ENCODE results near the gene CDH4.

The CDH4 gene

DNA sequence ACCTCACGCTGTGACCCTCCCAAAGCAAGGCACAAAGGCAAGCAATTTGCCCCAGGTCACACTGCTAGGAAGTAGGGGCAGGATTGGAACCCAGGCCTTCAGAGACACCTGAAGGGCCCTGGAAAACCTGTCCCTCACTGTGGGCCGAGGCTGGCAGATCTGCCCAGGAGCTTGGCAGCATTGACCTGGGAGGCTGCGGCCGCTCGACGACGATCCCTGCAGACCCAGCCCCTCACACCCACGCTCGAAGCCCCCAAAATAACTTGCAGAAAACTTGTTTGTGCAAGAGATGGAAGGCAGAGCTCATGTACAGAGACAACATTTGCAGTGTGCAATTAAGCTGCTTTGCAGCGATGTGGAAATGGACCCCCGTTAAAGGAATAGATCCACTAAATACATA is 562.2 kb downstream of the CDH4 start:
- H3K4me3 ChIP-seq (replicated peaks; ENCODE audit: low read depth, low read length), result no peak overlapping the region
- TF ChIP-seq, protein P1, sequence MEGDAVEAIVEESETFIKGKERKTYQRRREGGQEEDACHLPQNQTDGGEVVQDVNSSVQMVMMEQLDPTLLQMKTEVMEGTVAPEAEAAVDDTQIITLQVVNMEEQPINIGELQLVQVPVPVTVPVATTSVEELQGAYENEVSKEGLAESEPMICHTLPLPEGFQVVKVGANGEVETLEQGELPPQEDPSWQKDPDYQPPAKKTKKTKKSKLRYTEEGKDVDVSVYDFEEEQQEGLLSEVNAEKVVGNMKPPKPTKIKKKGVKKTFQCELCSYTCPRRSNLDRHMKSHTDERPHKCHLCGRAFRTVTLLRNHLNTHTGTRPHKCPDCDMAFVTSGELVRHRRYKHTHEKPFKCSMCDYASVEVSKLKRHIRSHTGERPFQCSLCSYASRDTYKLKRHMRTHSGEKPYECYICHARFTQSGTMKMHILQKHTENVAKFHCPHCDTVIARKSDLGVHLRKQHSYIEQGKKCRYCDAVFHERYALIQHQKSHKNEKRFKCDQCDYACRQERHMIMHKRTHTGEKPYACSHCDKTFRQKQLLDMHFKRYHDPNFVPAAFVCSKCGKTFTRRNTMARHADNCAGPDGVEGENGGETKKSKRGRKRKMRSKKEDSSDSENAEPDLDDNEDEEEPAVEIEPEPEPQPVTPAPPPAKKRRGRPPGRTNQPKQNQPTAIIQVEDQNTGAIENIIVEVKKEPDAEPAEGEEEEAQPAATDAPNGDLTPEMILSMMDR (IDR thresholded peaks at IDR 0.05; ENCODE audit: low read length, missing control alignments), result no peak
- DNase-seq (ENCODE audit: low read depth), result no peak

DNA sequence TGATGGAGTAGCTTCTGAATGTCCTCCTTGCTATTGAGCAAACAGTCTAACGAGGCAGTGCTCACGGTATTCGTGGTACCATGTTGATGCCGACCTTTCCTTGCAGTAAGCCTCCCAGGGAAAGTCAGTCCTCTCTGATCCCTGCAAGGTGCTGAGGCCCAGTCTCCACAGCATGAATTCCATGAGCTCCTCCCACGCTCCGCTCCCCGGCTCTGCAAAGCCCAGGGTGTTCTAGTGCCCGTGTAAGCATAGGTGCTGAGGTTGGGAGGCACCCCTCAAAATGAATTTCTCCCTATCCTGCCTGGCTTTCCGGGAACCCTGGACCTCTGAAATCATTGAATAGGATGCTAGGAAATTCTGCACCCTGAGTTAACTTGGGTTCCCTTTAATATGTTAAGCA is 562.7 kb downstream of the CDH4 start:
- no peak for DNase-seq (ENCODE audit: low read depth)
- no peak overlapping the region for H3K4me3 ChIP-seq (replicated peaks; ENCODE audit: low read depth, low read length)
- TF ChIP-seq, protein P1 (IDR thresholded peaks at IDR 0.05; ENCODE audit: low read length, missing control alignments), result no peak

DNA sequence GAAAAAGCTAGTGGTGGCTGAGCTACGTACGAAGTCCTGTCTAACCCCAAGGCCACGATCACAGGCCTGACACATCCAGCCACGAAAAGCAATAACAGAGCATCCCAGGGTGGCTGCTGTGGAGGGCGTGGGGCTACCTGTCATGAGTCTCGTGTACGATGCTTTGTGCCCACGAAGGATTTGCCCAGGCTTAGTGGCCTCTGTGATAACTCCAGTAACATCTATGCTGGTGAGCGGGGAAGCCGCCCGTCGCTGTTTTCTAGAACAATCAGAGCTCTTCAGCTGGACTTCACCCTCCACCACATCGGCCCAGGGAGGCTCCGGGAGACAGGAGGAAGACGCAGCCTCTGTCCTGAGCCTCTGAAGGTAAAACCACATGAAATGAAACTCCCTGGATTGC is 563.1 kb downstream of the CDH4 start:
- H3K4me3 ChIP-seq (replicated peaks; ENCODE audit: low read depth, low read length), result no peak overlapping the region
- DNase-seq (ENCODE audit: low read depth), result no peak
- TF ChIP-seq, protein P1 (IDR thresholded peaks at IDR 0.05; ENCODE audit: low read length, missing control alignments), result no peak

DNA sequence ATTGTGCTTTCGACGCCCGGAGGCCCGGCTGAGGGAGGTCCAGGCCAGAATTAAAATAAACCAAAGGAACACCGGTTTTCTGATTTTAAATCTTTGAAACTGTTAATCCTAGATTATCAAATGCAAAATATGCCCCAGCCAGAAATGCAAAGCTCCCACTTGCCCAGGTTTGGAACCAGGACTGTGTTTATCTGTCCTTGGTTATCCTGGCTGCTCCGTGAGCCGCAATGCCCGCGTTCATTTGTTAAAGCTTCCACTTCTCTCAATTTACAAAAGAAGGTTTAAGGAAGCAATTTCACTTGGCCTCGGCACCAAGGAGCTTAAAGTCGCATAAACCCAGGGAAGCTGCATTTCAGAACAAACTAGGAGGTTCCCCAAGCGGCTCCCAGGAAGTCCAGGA is 563.6 kb downstream of the CDH4 start:
- no peak overlapping the region for H3K4me3 ChIP-seq (replicated peaks; ENCODE audit: low read depth, low read length)
- no peak for DNase-seq (ENCODE audit: low read depth)
- TF ChIP-seq, protein P1 (IDR thresholded peaks at IDR 0.05; ENCODE audit: low read length, missing control alignments), result no peak

DNA sequence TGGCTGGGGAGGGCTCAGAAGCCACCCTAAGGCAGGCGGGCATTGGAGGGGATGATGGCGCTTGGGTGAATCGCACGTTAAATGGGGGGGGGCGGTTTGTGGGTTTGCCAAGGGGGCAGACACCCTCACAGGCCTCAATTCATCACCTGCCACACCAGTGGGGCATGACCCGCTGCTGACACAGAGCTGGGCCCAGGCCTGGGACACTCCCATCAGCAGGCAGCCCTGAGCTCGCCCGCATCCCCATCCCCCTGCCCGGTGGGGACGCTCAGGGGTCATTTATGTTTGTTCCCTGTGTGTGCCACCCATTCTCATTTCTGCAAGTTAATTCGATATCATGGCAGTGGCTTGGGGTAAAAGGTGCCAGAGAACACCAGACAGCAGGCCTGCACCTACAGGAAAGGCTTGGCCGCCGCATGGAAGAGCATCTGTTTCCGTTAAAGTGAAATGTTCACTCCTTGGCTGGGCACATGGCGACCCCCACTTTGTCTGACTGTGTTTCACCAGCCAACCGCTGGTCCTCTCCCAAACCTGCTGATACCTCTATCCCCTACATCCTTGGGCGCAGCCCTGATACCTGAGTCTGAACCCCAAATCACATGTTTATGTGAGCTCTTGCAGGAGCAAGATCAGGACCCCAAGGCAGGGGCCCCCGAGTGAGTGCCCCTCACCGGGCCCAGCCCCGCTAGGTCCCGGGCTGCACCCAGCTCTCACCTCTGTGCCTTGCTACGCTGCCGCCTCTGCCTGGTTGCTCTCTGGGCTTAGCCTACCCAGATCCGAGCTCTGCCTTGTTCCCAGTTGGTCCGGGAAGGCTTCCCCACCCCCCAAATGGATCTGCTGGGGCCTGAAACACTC is 564.8 kb downstream of the CDH4 start:
- no peak for DNase-seq (ENCODE audit: low read depth)

DNA sequence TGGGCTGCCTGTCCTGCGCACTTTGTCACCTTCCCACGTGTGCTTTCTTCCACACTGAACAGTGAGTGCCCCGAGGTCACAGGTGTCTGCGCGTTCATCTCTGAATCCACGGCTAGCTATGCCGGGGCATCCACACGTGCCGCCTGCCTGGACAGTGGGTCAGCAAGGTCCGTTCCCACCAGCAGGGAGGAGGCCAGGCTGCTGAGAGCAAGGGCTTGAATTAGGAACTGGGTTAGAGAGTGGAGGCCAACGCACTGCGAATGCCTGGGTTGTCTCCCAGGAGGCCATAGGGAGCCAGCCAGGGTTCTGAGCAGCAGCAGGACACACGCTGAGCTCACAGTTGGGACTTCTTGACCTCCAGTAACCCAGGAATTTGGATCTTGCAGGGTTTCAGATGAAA is 565.5 kb downstream of the CDH4 start:
- no peak overlapping the region for H3K4me3 ChIP-seq (replicated peaks; ENCODE audit: low read depth, low read length)
- no peak for DNase-seq (ENCODE audit: low read depth)
- TF ChIP-seq, protein P1 (IDR thresholded peaks at IDR 0.05; ENCODE audit: low read length, missing control alignments), result no peak

More for the DNA sequence above, 564.8 kb downstream of the CDH4 start:
- no peak overlapping the region for H3K4me3 ChIP-seq (replicated peaks; ENCODE audit: low read depth, low read length)
- TF ChIP-seq, protein P1 (IDR thresholded peaks at IDR 0.05; ENCODE audit: low read length, missing control alignments), result no peak
